HepG2 (cell line): ENCODE data around the gene ENTPD2. TPM values are rescaled to one million over a fixed set of nuclear protein-coding genes. Genes with fewer than 3 reads are reported as not detected.

Experiments used
- GATAD1 ChIP-seq: IDR thresholded peaks from 2 replicates; pipeline ENCODE4 v1.6.1; 2016; ENCODE audit warnings: missing genetic modification reagents, missing compliant biosample characterization
- HNRNPUL1 ChIP-seq: fragments of 200-400 bp; formaldehyde crosslinking; IDR thresholded peaks from 2 replicates; pipeline ENCODE4 v1.6.1; 2017; ENCODE audit warnings: low read depth, mild to moderate bottlenecking, low read length, moderate library complexity
- KDM5B ChIP-seq: sonication (generic); formaldehyde crosslinking; IDR thresholded peaks from 2 replicates; pipeline ENCODE4 v1.4.0; 2020; ENCODE audit warnings: missing genetic modification reagents, mild to moderate bottlenecking, borderline replicate concordance
- MBNL3 ChIP-seq: fragments of 250-450 bp; sonication (Bioruptor Pico); conservative IDR thresholded peaks from 2 replicates; pipeline ENCODE4 v1.8.0; 2022; ENCODE audit warnings: mild to moderate bottlenecking, inconsistent platforms
- RXRB ChIP-seq: IDR thresholded peaks from 2 replicates; pipeline ENCODE4 v1.6.1; 2016; ENCODE audit warnings: borderline replicate concordance, missing genetic modification reagents, missing compliant biosample characterization
- SAP130 ChIP-seq: IDR thresholded peaks from 2 replicates; pipeline ENCODE4 v1.6.1; 2016; ENCODE audit warnings: low read depth
- SKIL ChIP-seq: sonication (generic); formaldehyde crosslinking; IDR thresholded peaks from 2 replicates; pipeline ENCODE4 v1.8.0; 2022; ENCODE audit warnings: missing genetic modification reagents, mild to moderate bottlenecking, moderate library complexity, borderline replicate concordance
- SP5 ChIP-seq: IDR thresholded peaks from 2 replicates; pipeline ENCODE4 v1.6.1; 2016; ENCODE audit warnings: low read depth, borderline replicate concordance
- ZNF121 ChIP-seq: sonication (generic); formaldehyde crosslinking; IDR thresholded peaks from 2 replicates; pipeline ENCODE4 v1.5.0; 2020; ENCODE audit warnings: mild to moderate bottlenecking, missing genetic modification reagents
- ZNF350 ChIP-seq: sonication (generic); formaldehyde crosslinking; IDR thresholded peaks from 2 replicates; pipeline ENCODE4 v1.4.0; 2020; ENCODE audit warnings: mild to moderate bottlenecking, low read depth, missing genetic modification reagents, borderline replicate concordance
- ZNF768 ChIP-seq: sonication (generic); formaldehyde crosslinking; IDR thresholded peaks from 2 replicates; pipeline ENCODE4 v1.4.0; 2020; ENCODE audit warnings: missing genetic modification reagents
- polyA plus RNA-seq, 8 experiments: library from polyadenylated mRNA; depleted of rRNA in 3 of 8; stranded (reverse) in 7 of 8; unstranded in 1 of 8; fragments of >200 nt; fragmentation: Illumina TruSeq in 4 of 8; extraction: Trizol in 4 of 8; gene quantifications; 2 replicates each; pipeline versions ENCODE4 v1.2.1 to v1.2.3, GENCODE V29; 2011 to 2016; ENCODE audit warnings: low read depth in 4 of 8, missing spikeins in 1 of 8, mixed read lengths in 1 of 8; ENCODE audit not compliant: insufficient read depth in 1 of 8
- total RNA-seq, 5 experiments: library from RNA; depleted of rRNA; stranded (reverse); fragments of >200 nt; fragmentation: Illumina TruSeq; extraction: Trizol; gene quantifications; 2 replicates each; pipeline ENCODE4 v1.2.3, GENCODE V29; 2016; ENCODE audit warnings: low read depth in 1 of 5
- TF ChIP-seq, protein P1 (sequence below): sonication (generic); formaldehyde crosslinking; IDR thresholded peaks from 2 replicates; pipeline ENCODE4 v1.5.1; 2020; ENCODE audit warnings: mild to moderate bottlenecking, missing genetic modification reagents, moderate library complexity
- TF ChIP-seq, protein P2 (sequence below): IDR thresholded peaks from 2 replicates; pipeline ENCODE4 v1.6.1; 2016; ENCODE audit warnings: mild to moderate bottlenecking, missing biosample characterization, missing genetic modification reagents
- TF ChIP-seq, protein P3 (sequence below): sonication (generic); formaldehyde crosslinking; IDR thresholded peaks from 2 replicates; pipeline ENCODE4 v1.5.1; 2020; ENCODE audit warnings: missing genetic modification reagents, mild to moderate bottlenecking, borderline replicate concordance
- TF ChIP-seq, protein P4 (sequence below): IDR thresholded peaks from 2 replicates; pipeline ENCODE4 v1.6.1; 2016; ENCODE audit warnings: low read depth, control low read depth
- TF ChIP-seq, protein P5 (sequence below): sonication (generic); formaldehyde crosslinking; IDR thresholded peaks from 2 replicates; pipeline ENCODE4 v1.5.0; 2020; ENCODE audit warnings: mild to moderate bottlenecking, missing genetic modification reagents

Gene ENTPD2
- total and polyA plus RNA-seq, 2 of the 13 experiments (the other 11 are each of a cell fraction or from before 2014, with no cell fraction given), result 0.95 to 3.2 TPM

DNA sequence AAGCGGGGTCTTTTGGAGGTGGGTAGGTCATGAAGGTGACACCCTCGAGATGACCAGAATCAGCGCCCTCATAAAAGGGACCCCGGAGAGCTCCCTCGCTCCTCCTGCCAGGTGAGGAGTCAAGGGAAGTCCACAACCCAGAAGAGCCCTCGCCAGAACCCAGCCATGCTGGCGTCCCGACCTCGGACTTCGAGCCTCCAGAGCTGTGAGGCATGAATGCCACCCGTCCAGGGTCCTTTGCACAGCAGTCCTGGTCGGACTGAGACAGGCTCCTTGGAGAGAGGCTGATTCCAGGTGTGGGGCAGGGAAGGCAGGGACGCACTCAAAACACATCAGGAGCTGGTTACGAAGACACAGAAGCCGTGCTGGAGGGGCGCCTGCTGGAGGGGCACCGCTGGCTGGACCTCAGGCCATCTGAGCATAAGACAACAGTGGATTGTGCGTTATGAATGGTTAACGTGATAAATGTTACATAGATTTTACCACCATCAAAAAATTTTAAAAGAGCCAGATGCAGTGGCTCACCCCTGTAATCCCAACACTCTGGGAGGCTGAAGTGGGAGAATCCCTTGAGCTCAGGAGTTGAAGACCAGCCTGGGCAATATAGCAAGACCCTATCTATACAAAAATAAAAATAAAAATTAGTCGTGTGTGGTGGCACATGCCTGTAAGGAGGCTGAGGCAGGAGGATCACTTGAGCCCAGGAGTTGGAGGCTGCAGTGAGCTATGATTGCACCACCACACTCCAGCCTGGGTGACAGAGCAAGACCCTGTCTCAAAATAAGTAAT lies 51.8 kb downstream of the ENTPD2 start (continued):
- TF ChIP-seq SKIL (CRISPR knock-in tag) (no peak), SP5 (CRISPR knock-in tag) (0 out of 2 replicates have a peak, but pooled peaks have one; percentile 13), RXRB (CRISPR knock-in tag) (0 out of 2 replicates have a peak, but pooled peaks have one; percentile 9), KDM5B (CRISPR knock-in tag) (0 out of 2 replicates have a peak, but pooled peaks have one; percentile 35), HNRNPUL1 (no peak), MBNL3 (CRISPR knock-in tag) (no peak), GATAD1 (no peak), SAP130 (CRISPR knock-in tag) (0 out of 2 replicates have a peak, but pooled peaks have one; percentile 17), ZNF350 (CRISPR knock-in tag) (no peak), ZNF121 (CRISPR knock-in tag) (peak; percentile 53; the same call in 1 of the 2 replicates), ZNF768 (0 out of 2 replicates have a peak, but pooled peaks have one; percentile 40)
- TF ChIP-seq, protein P1, sequence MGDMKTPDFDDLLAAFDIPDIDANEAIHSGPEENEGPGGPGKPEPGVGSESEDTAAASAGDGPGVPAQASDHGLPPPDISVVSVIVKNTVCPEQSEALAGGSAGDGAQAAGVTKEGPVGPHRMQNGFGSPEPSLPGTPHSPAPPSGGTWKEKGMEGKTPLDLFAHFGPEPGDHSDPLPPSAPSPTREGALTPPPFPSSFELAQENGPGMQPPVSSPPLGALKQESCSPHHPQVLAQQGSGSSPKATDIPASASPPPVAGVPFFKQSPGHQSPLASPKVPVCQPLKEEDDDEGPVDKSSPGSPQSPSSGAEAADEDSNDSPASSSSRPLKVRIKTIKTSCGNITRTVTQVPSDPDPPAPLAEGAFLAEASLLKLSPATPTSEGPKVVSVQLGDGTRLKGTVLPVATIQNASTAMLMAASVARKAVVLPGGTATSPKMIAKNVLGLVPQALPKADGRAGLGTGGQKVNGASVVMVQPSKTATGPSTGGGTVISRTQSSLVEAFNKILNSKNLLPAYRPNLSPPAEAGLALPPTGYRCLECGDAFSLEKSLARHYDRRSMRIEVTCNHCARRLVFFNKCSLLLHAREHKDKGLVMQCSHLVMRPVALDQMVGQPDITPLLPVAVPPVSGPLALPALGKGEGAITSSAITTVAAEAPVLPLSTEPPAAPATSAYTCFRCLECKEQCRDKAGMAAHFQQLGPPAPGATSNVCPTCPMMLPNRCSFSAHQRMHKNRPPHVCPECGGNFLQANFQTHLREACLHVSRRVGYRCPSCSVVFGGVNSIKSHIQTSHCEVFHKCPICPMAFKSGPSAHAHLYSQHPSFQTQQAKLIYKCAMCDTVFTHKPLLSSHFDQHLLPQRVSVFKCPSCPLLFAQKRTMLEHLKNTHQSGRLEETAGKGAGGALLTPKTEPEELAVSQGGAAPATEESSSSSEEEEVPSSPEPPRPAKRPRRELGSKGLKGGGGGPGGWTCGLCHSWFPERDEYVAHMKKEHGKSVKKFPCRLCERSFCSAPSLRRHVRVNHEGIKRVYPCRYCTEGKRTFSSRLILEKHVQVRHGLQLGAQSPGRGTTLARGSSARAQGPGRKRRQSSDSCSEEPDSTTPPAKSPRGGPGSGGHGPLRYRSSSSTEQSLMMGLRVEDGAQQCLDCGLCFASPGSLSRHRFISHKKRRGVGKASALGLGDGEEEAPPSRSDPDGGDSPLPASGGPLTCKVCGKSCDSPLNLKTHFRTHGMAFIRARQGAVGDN (CRISPR knock-in tag), result peak; percentile 78
- TF ChIP-seq, protein P2, sequence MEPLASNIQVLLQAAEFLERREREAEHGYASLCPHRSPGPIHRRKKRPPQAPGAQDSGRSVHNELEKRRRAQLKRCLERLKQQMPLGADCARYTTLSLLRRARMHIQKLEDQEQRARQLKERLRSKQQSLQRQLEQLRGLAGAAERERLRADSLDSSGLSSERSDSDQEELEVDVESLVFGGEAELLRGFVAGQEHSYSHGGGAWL (CRISPR knock-in tag), result 0 out of 2 replicates have a peak, but pooled peaks have one; percentile 41
- TF ChIP-seq, protein P3, sequence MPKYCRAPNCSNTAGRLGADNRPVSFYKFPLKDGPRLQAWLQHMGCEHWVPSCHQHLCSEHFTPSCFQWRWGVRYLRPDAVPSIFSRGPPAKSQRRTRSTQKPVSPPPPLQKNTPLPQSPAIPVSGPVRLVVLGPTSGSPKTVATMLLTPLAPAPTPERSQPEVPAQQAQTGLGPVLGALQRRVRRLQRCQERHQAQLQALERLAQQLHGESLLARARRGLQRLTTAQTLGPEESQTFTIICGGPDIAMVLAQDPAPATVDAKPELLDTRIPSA (CRISPR knock-in tag), result no peak
- TF ChIP-seq, protein P4, sequence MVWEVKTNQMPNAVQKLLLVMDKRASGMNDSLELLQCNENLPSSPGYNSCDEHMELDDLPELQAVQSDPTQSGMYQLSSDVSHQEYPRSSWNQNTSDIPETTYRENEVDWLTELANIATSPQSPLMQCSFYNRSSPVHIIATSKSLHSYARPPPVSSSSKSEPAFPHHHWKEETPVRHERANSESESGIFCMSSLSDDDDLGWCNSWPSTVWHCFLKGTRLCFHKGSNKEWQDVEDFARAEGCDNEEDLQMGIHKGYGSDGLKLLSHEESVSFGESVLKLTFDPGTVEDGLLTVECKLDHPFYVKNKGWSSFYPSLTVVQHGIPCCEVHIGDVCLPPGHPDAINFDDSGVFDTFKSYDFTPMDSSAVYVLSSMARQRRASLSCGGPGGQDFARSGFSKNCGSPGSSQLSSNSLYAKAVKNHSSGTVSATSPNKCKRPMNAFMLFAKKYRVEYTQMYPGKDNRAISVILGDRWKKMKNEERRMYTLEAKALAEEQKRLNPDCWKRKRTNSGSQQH (CRISPR knock-in tag), result no peak
- TF ChIP-seq, protein P5, sequence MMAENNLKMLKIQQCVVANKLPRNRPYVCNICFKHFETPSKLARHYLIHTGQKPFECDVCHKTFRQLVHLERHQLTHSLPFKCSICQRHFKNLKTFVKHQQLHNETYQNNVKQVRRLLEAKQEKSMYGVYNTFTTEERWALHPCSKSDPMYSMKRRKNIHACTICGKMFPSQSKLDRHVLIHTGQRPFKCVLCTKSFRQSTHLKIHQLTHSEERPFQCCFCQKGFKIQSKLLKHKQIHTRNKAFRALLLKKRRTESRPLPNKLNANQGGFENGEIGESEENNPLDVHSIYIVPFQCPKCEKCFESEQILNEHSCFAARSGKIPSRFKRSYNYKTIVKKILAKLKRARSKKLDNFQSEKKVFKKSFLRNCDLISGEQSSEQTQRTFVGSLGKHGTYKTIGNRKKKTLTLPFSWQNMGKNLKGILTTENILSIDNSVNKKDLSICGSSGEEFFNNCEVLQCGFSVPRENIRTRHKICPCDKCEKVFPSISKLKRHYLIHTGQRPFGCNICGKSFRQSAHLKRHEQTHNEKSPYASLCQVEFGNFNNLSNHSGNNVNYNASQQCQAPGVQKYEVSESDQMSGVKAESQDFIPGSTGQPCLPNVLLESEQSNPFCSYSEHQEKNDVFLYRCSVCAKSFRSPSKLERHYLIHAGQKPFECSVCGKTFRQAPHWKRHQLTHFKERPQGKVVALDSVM (CRISPR knock-in tag), result 0 out of 2 replicates have a peak, but pooled peaks have one; percentile 78
